GOT3 (cell line): Measurements from ENCODE around the gene HHLA2.

Source experiments
- DNase-seq: peaks from one replicate; lab custom pipeline; 2025; ENCODE audit warnings: mixed read lengths; lab: John Stamatoyannopoulos, UW

Gene HHLA2

DNA sequence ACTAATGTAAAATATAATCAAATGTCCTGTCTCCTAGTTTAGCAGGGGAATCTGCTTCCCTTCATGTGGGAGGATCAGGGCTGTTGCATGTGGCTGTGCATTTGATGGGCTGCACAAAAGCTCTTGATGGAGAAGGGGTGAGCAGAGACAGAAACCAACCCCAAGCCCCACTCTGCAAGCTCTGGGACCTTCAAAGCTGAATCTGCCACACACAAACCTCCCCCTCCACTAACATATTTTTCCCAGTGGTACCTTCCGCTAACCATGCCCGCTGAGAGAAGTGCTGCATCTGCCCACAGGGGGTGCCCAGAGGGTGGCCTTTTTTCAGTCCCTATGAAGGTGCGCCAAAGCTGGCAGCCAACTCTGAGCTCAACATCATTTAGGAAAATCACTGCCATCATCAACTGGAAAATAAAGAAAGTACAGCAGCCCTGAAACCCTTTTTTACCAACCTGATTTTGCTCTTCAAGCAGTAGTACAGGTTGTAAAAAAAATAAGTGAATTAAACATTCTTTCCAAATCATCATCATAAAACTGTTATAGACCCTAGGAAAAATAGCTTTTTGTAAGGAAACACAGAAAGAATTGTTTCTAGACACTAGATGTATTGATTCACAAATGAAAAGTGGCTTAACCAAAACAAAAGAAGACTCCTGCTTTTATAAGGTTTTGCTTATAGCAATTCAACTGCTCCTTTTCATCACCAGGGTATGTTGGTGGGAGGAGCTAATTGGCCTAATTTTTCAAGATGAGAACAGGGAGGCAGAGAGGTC lies 97.0 kb downstream of the HHLA2 start:
- DNase-seq = no peak

- no peak for DNase-seq
These were observed 97.7 kb downstream of the HHLA2 start for GRCh38 chr3:108394016-108394415.

DNA sequence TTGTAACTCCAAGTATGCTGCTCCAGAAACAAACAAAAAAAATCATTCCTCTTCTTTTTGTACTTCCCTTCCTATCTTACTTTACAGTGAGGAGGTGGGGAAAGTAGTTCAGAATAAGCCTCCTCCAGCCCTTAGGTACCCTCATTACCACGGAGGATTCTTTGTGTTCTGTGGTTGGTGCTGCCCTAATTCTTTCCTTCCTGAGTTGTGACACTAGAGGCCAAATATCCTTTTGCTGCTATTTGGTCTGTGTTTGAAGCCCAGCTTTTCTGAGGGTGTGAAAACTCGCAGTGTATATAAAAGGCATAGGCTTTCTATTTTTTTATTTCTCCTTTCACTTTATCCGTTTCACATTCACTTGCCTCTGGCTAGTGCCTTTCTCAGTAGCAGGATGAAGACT lies 98.2 kb downstream of the HHLA2 start:
- no peak for DNase-seq

DNA sequence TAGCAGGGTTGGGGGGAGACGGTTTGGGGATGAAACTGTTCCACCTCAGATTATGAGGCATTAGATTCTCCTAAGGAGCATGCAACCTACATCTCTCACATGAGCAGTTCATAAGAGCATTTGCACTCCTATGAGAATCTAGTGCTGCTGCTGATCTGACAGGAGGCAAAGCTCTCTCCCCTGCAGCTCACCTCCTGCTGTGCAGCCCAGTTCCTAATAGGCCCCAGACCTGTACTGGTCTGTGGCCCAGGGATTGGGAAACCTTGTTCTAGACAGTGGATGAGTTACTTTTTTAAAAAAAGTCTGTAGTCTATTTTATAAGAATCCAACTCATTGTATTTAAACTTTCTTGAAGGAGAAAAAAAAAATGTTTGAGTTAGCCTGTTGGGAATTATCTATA lies 100.0 kb downstream of the HHLA2 start:
- no peak for DNase-seq

GRCh38 chr3:108398510-108398909 lies 102.2 kb downstream of the HHLA2 start:
- no peak for DNase-seq

GRCh38 chr3:108401836-108402235 lies 105.5 kb downstream of the HHLA2 start:
- DNase-seq = no peak

- no peak for DNase-seq
These were observed 106.8 kb downstream of the HHLA2 start for GRCh38 chr3:108403198-108403597.

GRCh38 chr3:108403686-108404345 lies 107.5 kb downstream of the HHLA2 start:
- DNase-seq = no peak

DNA sequence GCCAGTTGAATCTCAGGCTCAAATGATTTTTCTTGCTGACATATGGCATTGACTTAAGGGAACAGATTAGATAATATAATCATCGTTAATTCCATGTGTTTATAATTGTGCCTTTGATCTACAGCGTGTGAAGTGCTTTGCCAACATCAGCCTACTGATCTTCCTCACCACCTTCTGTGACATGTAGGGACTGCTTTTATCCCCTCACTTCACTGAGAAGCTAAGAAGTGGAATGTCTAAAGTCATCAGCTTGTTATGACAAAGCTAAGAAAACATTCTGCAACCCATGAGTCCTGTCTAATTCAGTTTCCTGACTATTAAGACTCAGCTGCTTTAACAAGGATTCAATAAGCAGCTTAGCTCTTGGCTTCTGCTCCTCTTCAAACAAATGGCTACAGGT lies 108.0 kb downstream of the HHLA2 start:
- DNase-seq = no peak

DNA sequence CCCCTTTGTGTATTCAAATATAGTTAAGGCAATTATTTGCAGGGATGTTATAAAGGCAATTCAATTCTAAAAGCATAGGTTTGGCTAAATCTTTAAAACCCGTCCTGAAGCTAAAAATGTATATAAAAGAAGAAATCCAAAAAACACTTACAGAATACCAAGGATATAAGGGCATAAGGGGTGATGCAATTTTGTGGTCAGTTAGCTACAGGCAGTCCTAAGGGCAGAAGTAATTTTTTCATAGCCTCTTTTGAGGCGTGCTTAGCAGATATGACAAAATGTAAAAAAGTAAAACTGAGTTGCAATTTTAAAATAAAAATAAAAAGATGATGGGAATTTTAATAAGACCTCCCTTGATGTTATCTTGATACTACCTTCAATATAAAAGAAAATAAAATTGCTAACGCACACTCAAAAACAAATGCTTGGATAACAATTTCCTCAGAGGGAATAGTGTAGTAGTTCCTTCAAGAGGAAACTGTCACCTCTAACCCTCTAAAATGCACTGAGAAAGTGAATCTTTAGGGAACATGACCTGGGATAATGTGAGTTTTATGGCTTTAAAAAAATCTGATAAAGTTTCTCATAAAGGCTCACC lies 109.8 kb downstream of the HHLA2 start:
- no peak for DNase-seq

- no peak for DNase-seq
These were observed 110.4 kb downstream of the HHLA2 start for GRCh38 chr3:108406661-108407206.

GRCh38 chr3:108407886-108408285 lies 111.5 kb downstream of the HHLA2 start:
- DNase-seq = no peak

DNA sequence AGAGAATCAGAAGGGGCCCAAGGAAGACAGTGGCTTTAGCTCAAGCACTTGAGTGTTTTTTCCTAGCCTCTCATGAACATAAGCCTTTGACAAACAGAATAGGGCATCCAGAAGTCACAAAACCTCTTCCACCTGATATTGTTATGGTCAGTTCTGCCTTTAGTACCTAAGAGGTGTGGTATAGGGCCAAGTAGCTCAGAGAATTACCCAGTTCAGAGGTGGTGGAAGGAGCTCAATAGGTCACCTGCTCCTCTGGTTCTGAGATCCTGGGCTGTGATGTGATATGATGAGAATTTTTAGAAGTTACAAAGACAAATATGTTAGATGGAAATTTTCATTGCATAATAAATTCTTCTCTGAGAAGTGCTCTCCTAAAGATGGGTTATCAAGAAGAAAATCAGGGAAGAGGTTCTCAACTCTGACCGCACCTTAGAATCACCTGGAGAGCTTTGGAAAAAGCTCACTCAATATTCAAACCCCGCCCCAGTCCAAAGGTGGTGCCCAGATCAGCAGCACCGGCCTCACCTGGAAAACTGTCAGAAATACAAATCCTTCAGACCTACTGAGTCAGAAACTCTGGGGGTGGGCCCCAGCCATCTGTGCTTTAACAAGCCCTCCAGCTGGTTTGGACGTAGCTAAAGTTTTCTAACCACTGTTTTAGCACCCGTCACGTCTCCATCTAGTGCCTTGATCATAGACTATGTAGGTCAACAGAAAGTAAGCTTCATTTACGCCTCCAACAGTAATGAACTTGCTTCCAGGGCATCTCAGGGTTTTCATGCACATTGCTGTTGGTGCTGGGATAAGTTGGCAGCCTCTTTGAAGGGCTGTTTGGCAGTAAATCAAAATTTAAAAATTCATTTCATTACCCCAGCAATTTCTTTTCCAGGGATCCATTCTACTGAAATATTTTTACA lies 112.8 kb downstream of the HHLA2 start:
- DNase-seq = no peak

GRCh38 chr3:108409800-108410178 lies 113.4 kb downstream of the HHLA2 start:
- DNase-seq = no peak

DNA sequence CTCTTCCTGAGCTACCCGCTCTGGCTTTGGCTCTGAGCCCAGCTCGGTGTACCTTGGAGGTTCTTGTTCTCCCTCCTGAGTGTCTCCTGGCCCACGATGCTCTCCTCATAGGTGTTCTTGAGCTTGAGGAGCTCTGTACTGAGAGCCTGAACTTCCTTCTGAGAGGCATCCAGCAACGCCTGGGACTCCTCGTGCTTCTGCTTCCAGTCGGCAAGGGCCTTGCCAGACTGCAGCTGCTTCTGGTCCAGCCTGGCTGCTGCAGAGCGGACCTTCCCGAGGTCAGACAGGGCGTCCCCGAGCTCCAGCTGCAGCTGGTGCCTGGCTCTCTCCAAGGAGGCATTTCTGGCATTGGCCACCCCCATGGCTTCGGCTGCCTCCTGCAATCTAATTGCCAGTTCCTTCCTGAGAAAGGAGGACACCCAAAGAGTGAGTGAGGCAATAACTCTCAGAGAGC lies 114.2 kb downstream of the HHLA2 start:
- no peak for DNase-seq

- no peak for DNase-seq
These were observed 115.9 kb downstream of the HHLA2 start for GRCh38 chr3:108412121-108412750.

GRCh38 chr3:108414007-108414406 lies 117.7 kb downstream of the HHLA2 start:
- no peak for DNase-seq

GRCh38 chr3:108415661-108416060 lies 119.3 kb downstream of the HHLA2 start:
- DNase-seq = no peak

DNA sequence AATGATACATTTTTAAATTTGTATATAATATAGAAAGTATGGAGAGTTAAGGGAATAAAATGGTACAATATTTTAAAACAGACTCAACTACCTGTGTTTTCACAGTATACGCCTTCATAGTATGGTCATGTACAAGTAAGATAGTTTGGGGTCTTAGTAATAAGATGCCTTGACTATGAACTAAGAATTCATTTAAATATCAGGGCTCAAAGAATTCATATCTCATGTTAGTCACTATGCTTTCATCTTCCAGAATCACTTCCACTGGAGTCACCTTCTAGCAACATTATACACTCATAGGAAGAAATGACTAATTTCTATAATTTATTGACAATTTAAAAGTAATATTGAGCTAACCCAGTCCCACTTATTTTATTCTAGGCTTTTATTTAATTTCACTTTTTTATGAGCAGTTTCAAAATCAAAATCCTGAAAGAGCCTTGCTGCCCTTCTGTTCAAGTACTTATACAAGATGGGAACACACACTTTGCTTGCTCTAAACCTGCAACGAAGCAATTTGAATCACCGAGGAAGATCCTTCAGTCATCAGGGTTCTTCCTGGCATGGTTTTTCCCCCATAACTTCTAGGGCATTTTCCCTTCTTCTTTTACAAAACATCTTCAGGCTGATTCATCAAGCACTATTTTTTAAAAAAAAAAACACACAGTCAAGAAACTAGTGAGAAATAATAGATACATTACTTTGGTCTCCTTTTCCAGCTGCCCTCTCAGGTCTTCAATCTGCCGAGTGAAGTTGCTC lies 119.9 kb downstream of the HHLA2 start:
- DNase-seq = no peak

DNA sequence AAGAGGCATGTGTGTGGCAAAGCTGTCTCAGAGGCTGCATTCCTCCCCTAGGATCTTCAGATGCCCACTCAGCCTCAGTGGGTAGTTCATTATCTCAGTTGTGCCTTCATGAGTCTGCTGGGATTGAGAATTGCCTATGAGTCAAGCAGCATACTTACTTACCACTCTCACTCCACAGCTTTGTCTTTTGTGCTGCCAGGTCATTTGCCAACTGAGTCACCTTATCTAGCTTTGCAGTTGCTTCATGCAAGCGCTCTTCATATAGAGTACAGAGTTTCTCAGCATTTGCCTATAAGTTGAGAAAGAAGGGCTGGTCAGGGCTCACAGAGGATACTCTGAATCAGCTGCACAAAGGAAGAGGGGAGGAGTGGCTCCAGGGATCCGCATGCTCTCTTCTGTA lies 124.6 kb downstream of the HHLA2 start:
- peak; percentile 9 for DNase-seq
